ENCODE measurements around the gene RAN.
"Not testable (repeated sequence)": the region's sequence is repeated elsewhere in the genome, so short reads cannot be mapped to it uniquely, and the experiment has no call there.

Gene RAN

DNA sequence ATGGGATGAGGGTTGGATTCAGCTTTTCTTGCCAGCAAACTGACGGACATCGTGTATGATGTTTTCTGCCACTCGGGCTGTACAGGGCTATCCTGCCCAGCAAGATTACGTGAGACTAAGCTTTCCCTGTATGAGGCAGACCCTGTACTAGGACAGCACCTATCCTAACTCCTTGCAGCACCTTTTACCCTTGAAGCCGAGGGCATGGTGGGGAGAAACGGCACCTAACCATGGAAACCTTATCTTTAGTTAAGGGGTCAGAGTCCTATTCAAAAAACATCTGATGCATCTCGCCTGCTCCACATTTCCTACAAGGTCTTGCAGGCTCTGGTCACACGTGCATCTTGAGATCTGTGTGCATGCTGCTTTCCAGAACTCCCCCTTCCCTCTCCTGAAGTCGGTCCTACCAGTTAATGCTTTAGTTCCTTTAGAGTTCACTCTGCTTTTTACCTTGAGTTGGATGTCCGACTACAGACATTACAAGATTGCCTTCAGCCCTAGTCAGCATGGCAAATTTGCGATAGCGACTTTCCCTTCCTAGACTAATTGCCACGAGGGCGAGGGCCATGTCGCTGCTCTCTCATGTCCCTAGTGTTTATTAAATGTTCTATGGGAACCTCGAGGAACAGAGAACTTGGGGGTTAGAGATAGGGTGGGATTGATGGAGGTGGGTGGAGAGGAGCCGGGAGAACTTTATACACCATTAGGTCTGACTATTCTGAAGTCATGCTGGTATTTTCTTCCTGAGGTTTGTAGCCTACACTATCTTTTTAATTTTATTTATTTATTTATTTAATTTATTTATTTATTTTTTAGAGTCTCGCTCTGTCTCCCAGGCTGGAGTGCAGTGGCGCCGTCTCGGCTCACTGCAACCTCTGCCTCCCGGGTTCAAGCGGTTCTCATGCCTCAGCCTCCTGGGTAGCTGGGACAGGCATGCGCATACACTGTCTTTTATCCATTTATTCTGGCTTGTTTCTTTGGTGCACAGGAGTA lies 6.6 kb downstream of the RAN start:
- DNase-seq (ENCODE audit: extremely low read depth in 1 of 2, low read depth in 1 of 2): no peak

DNA sequence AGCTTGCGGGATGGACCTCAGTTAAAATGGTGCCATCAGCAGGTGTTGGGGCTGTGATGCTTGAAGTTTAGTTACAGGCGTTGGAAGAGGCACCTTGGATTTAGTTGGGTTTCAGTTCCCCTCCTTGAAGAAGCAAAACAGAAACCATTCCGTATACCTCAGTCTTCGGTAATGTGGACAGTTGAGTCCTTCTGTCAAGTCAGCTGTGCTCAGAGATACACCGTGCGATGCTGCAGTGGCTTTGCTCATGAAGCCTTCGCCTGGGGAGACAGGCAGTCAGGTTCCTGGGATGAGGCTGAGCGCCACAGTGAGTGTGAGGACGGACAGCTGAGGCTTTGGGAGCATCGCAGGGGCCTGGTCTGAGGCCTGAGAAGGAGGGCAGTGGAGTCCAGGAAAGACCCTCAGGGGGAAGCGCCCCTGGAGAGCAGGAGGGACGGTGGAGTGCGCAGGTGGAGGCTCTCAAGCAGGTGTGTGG lies 7.4 kb downstream of the RAN start:
- no peak for DNase-seq (ENCODE audit: extremely low read depth in 1 of 2, low read depth in 1 of 2)

DNA sequence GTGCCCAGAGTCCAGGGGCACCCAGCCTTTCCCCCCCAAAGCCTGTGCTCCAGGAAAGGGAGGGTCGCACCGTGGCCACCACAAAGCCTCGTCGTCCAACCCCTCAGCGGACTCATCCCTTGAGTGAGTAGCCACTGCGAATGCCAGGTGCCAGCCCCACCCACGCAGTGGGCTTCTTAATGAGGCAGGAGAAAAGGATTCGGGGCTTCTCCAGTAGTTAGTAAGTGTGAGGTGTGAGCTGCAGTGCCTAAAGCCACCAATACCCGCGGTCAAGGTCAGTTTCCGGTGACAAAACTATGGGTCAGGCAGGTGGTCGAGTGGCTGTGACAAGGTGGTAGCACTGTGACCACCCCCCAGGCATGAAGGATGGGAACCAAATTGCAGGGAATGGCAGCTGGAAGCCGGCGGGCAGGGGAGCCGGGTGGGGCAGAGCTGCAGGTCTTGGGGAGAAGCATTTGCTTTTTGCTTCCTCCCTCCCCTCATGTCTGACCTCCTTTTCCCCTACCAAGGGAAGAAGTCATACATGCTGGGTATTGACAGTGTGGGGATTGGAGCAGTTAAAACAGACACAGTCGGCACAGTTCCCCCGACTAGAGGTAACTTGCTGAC lies 8.0 kb downstream of the RAN start:
- DNase-seq (ENCODE audit: extremely low read depth in 1 of 2, low read depth in 1 of 2): no peak

DNA sequence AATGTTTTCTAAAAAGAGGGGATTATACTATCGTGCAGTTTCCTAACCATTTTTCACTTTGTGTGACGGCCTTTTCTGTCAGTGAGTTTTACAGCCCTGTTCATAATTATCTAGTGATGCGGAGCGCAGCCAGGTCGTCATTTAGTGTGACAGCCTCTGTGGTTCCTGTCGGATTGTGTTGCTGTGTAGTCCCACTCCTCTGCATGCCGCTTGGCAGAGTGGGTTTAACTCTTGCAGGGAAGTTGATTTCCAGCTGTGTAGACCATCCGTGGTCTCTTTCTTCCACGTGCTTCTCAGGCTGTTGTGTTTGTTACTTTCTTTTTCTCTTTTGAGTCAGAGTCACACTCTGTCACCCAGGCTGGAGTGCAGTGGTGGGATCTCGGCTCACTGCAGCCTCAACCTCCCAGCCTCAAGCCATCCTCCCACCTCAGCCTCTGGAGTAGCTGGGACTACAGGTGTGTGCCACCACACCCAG lies 8.6 kb downstream of the RAN start:
- no peak for DNase-seq (ENCODE audit: extremely low read depth in 1 of 2, low read depth in 1 of 2)

DNA sequence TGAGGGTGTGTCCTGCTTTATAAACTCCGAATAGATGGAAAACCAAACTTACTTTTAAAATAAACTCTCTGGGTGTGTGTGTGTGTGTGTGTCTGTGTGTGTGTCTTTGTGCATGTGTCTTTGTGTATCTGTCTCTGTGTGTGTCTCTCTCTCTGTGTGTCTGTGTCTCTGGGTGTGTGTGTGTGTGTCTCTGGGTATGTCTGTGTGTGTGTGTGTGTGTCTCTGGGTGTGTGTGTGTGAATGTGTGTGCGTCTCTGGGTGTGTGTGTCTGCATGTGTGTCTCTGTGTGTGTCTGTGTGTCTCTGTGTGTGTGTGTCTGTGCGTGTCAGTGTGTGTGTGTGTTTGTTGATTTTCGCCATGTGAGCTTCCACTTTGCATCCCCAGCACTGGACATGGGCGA lies 9.2 kb downstream of the RAN start:
- no peak for DNase-seq (ENCODE audit: extremely low read depth in 1 of 2, low read depth in 1 of 2)

DNA sequence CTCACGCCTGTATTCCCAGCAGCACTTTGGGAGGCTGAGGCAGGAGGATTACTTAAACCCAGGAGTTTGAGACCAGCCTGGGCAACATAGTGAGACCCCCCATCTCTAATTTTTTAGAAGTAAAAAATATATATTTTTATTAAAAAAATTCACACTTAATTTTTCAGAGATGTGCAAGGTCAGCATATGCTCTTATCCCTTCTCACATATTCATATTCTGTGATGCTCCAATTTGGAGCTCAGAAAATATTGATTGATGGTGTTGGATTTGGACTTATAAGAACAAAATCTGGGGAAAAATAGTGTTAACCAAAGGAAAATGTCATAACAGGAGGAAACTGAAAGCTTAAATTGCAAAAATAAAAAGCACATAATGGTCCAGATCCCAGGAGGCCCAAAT lies 9.7 kb downstream of the RAN start:
- no peak for DNase-seq (ENCODE audit: extremely low read depth in 1 of 2, low read depth in 1 of 2)

DNA sequence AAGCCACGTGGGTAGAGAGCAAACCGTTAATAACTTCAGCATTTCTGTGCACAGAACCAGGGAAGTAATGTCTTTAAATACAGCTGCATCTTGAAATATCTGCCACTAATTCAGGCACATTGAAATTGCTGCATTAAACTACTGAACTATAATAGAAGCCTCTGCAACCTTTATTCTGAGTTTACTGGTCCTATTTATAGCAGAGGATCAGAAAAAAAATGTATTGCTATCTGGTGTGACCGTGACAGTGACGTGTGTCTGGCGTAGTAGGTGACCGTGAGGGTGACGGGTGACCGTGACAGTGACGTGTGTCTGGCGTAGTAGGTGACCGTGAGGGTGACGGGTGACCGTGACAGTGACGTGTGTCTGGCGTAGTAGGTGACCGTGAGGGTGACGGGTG lies 15.3 kb downstream of the RAN start:
- not testable (repeated sequence) for DNase-seq (ENCODE audit: extremely low read depth in 1 of 2, low read depth in 1 of 2)

DNA sequence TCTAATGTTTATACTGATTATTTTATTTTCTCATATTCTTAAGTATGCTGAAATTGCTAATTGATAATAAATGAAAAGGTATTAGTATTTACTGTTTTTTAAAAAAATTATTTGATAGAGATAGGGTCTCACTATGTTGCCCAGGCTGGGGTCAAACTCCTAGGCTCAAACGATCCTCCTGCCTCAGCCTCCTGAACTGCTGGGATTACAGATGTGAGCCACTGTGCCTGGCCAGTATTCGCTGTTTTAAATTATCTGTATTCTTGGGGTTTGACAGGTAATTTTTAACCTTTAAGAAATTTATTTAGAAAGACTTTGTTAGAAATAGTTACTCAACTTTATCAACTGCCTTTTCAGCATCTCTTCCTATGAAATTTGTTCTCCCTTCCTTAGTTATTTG lies 32.2 kb downstream of the RAN start:
- no peak for DNase-seq (ENCODE audit: extremely low read depth in 1 of 2, low read depth in 1 of 2)

DNA sequence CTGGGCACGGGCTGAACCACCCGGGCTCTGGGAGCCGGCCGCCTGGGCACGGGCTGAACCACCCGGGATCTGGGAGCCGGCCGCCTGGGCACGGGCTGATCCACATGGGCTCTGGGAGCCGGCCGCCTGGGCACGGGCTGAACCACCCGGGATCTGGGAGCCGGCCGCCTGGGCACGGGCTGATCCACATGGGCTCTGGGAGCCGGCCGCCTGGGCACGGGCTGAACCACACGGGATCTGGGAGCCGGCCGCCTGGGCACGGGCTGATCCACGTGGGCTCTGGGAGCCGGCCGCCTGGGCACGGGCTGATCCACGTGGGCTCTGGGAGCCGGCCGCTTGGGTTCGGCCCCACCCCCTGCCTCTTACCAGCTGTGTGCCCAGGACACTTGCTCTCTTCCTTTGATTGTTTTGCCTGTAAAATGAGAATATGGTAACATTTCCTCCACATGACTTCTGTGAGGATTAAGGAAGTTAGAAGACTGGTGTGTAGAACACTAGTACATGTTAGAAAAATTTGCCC lies 33.1 kb downstream of the RAN start:
- DNase-seq (ENCODE audit: extremely low read depth in 1 of 2, low read depth in 1 of 2): not testable (repeated sequence)

DNA sequence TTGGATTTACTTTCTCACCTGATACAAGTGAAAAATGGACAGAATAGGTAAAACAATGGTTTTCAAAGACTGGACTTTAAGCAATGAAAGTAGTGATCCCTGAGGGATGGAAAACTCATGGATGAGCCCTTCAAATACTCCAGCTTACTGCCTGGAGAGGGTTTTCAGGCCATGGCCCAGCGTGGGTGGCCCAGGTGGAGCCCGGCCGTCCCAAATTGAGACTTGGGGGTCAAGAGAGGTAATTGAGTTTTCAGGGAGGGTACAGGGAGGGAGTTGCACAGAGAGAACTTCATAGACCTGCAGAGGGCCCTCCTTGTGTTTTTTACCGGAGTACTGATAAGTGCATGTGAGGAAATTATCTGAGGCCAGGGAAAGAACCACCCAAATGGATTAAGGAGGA lies 37.2 kb downstream of the RAN start:
- DNase-seq (ENCODE audit: extremely low read depth in 1 of 2, low read depth in 1 of 2): no peak

DNA sequence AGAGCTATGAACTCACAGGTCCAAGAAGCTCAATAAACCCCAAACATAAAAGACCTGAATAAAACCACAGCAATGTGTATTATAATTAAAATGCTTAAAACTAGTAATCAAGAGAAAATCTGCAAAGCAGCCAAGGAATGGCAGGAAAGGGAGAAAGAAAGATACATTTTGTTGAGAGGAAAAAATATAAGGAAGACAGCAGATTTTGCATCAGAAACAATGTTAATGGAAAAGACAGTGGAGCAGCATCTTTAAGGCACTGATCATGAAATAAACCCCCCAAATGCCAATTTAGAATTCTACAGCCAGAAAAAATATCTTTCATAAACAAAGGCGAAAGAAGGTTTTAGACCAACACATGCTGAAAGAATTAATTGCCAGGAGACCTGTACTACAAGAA lies 39.3 kb downstream of the RAN start:
- DNase-seq (ENCODE audit: extremely low read depth in 1 of 2, low read depth in 1 of 2): no peak

DNA sequence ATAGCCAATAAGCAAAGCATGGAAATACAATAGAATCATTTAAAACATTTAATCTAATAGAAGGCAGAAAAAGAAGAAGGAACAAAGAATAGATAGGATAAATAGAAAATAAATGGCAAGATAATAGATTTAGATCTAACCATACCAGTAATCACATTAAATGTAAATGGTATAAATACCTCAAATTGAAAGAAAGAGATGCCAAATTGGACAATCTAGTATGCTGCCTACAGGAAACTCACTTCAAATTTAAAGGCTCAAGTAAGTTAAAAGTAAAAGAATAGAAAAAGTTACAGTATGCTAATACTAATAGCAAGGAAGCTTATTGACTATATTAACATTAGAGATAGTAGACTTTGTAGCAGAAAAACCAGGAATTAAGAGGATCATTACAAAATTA lies 40.1 kb downstream of the RAN start:
- no peak for DNase-seq (ENCODE audit: extremely low read depth in 1 of 2, low read depth in 1 of 2)

DNA sequence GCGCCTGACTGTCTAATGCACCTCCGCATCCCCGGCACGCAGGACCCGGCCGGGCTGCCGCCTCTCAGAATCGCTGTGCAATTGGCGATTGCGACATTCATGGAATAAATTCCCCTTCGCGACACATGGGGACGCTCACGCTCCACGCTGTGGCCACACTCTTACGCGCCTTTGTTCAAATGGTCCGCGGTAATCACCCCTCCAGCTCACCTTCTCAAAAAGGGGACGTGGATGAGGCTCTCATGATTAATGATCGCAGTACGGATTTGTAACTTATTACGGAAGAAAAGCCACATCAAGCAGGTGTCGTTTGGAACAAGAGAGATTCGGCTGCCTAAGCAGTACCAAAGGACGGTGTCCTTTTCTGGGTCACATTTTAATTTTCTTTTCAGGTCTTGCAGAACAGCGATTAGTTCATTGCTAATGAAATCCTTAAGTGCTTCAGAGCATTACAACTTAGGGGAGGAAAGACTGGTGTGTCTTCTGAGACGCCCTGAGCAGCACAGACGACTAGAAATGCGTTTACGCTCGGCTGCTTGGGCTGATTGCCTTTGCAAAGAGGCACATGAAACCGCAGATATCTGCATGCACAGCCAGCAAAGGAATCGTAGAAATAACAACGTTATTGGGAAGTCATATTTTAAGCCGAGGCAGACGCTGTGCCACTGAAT lies 44.5 kb downstream of the RAN start:
- no peak for DNase-seq (ENCODE audit: extremely low read depth in 1 of 2, low read depth in 1 of 2)

DNA sequence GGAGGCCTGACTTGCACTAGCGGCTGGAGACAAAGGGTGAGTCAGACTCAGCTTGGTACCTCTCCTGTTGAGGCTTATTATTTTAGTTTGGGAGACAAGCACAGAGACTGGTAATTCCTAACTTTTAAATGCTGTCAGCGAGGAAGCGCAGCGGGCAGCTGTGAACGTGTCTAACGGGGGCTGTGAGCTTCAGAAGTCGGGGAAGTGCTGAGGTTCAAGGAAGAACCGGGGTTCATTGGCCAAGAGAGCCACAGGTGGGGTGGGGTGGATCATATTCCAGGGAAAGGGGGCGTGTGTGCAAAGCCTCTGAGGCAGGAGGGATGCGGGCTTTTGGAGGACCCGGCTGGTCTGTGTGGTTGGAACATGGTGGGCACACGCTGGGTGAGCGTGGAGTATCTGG lies 45.7 kb downstream of the RAN start:
- DNase-seq (ENCODE audit: extremely low read depth in 1 of 2, low read depth in 1 of 2): no peak

DNA sequence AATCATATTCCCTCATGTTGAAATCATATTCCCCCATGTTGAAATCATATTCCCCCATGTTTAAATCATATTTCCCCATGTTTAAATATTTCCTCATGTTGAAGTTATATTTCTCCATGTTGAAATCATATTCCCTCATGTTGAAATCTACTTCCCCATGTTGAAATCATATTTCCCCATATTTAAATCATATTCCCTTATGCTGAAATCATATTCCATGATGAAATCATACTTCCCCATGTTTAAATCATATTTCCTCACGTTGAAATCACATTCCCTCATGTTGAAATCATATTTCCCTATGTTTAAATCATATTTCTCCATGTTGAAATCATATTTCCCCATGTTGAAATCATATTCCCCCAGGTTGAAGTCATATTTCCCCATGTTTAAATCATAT lies 47.2 kb downstream of the RAN start:
- DNase-seq (ENCODE audit: extremely low read depth in 1 of 2, low read depth in 1 of 2): no peak

DNA sequence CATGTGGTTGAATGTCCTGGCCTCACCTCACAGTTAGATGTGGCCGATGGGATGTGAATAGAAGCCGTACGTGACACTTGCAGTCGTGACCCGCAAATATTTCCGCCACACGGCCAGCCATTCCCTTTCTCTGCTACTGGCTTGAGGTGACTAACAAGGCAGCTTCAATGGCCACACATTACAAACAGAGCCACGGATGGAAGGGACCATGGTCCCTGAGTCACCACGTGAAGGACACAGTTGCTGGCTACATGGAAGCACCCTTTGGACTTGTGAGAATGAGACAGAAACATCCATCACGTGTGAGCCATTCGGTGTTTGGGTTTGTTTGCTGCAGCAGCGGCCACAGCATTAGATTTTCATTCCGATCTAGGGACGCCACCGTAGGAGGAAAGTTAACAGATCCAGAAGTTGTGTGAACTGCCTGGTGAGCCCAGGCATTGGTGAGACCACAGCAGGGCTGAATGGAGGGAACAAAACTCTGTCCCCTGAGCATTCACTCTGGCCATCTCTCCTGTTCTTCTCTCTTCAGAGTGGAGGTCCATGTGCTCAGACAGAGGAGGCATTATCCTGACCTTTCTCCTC lies 48.3 kb downstream of the RAN start:
- no peak for DNase-seq (ENCODE audit: extremely low read depth in 1 of 2, low read depth in 1 of 2)

DNA sequence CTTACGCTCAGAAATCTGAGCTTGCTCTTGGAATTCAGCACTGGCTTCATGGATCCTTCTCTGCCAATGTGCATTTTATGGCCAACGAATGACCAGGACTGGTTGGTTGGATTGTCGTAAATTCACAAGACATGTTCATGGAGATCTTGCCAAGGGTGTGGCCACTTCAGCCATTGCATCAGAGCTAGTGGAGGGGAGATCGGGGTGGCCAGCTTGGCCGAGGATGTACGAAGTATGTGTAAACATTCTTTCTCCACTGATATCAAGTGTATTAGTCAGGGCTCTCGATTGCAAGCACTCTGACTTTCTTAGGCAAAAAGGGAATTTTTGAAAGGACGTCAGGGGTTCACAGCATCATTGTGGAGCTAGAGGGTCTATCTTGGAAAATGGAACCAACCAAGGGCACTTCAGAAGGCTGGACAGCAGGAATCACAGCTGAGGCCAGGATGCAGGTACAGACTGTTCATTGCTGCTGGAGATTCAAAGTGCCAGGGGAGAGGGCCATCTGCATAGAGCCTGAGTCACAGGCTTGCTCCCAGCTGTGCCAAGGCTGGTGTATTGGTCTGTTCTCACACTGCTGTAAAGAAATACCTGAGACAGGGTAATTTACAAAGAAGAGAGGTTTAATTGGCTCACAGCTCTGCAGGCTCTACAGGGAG lies 49.0 kb downstream of the RAN start:
- DNase-seq (ENCODE audit: extremely low read depth in 1 of 2, low read depth in 1 of 2): no peak

DNA sequence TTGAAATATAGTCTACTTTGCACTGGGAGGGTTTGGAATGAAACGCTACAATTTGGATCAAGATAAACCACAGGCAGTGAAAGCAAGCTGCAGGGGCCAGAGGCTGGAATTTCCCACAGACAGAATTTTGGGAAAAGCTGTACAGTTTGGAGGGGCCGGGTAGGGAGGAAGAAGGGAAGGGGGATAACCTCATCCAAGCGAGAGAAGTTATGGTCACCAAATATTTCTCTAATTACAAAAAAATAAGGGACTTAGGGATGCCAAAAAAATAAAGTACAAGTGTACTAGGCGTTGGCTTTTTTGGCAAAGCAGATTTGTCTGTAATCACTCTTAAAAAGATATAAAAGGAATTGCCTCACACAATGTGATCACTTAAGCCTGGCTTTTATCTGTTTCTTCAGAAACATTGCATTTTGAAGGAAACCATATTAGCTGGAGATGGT lies 50.7 kb downstream of the RAN start:
- no peak for DNase-seq (ENCODE audit: extremely low read depth in 1 of 2, low read depth in 1 of 2)

DNA sequence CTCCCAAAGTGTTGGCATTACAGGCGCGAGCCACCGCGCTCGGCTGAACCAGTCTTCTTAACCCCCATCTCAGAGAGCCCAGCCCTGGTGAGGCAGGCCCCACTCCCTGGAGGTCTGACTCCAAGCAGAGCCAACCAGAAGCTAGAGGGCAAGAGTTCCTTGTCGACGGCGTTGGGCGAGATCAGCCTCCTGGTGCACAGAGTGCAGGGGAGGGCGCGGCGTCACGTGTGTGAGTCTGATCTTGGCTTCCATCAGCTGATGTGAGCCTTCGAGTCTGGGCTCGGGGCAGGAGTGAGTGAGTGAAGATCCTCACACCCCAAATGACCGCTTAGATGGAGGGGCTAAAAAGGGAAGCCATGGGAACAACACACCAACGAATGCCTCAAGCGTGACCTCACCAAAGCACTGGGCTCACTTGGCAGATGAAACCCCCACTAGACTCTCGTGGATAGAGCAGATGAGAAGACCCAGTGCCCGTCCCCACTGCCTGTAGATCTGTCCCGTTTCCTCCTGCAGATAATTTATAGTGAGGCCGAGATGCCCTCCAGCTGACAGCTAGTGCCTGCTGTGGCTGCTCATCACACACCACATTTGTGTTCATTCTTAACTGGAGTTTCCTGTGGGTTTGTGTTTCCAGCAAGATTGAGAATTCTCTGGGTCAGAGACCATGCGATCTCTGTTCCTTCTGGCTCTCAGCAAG lies 53.2 kb downstream of the RAN start:
- no peak for DNase-seq (ENCODE audit: extremely low read depth in 1 of 2, low read depth in 1 of 2)

DNA sequence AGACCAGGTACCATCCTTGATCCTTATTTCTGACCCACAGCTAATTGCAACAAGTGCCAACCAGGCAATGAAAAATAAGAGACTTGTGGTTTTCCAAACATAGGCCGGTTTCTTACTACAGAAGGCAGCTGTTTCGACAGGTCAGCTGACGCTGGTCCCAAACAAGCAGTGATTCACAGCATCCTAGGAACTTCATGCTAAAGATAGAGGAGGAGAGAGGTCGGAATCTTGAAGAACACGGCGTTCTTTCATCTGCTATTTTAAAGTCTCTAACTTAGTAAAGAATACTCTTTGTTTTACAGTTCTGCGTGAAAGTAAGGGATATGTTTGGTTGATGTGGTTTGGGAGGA lies 53.8 kb downstream of the RAN start:
- DNase-seq (ENCODE audit: extremely low read depth in 1 of 2, low read depth in 1 of 2): no peak
